GM12878 (cell line): ENCODE results near the gene EXOC4. TPM values are rescaled to one million over a fixed set of nuclear protein-coding genes. Genes with fewer than 3 reads are reported as not detected.

ENCODE experiments used
- CHD4 ChIP-seq: fragments of 200-600 bp; sonication (generic); IDR thresholded peaks from 2 replicates; pipeline ENCODE4 v1.6.1; 2016; ENCODE audit warnings: mild to moderate bottlenecking
- CTCF ChIP-seq, 3 experiments: IDR thresholded peaks in 2 of 3; conservative IDR thresholded peaks in 1 of 3; 2 replicates each; pipeline ENCODE4 v1.5.1; 2011; ENCODE audit warnings: low read depth in 3 of 3, low read length in 3 of 3, mild to moderate bottlenecking in 3 of 3, control low read depth in 2 of 3, moderate library complexity in 2 of 3, inconsistent platforms in 1 of 3, mixed read lengths in 1 of 3; ENCODE audit not compliant: control insufficient read depth in 2 of 3, insufficient read depth in 1 of 3; ENCODE audit errors: extremely low read depth in 1 of 3
- CUX1 ChIP-seq: IDR thresholded peaks from 2 replicates; pipeline ENCODE4 v1.6.1; 2012; ENCODE audit warnings: improper control_type of control experiment, low read depth, low read length; ENCODE audit not compliant: insufficient replicate concordance
- FOXM1 ChIP-seq: IDR thresholded peaks from 2 replicates; pipeline ENCODE4 v1.6.1; 2012; ENCODE audit warnings: low read depth, mild to moderate bottlenecking, inconsistent platforms, low read length, moderate library complexity
- MEF2A ChIP-seq: IDR thresholded peaks from 2 replicates; pipeline ENCODE4 v1.6.1; 2011; ENCODE audit warnings: low read depth, mild to moderate bottlenecking, low read length, moderate library complexity; ENCODE audit not compliant: insufficient read depth
- MTA2 ChIP-seq: fragments of 450-650 bp; IDR thresholded peaks from 2 replicates; pipeline ENCODE4 v1.6.1; 2016; ENCODE audit warnings: low read depth, mild to moderate bottlenecking, moderate library complexity
- POLR2AphosphoS2 ChIP-seq: IDR thresholded peaks from 2 replicates; pipeline ENCODE4 v1.6.1; 2011; ENCODE audit warnings: low read depth, mild to moderate bottlenecking, low read length, improper control_type of control experiment, moderate library complexity
- RELB ChIP-seq: fragments of 450-650 bp; IDR thresholded peaks from 2 replicates; pipeline ENCODE4 v1.6.1; 2017; ENCODE audit warnings: low read depth, mild to moderate bottlenecking, moderate library complexity
- polyA plus RNA-seq, 11 experiments: library from polyadenylated mRNA; depleted of rRNA in 4 of 11; unstranded in 6 of 11; stranded (reverse) in 5 of 11; fragments of >200 nt; fragmentation: Nextera tagmentation in 4 of 11; fragmentation: Illumina TruSeq in 1 of 11; extraction: Ambion mirVana in 4 of 11; extraction: Trizol in 1 of 11; gene quantifications; 1 replicate in 1 of 11; 2 replicates in 10 of 11; pipeline versions ENCODE4 v1.2.1 to v1.2.3, GENCODE V29; 2011 to 2016; ENCODE audit warnings: inconsistent platforms in 2 of 11, missing spikeins in 2 of 11, low read depth in 1 of 11
- total RNA-seq, 4 experiments: library from RNA; depleted of rRNA in 3 of 4; stranded (reverse); fragments of >200 nt in 3 of 4; fragmentation: Illumina TruSeq in 1 of 4; extraction: Trizol in 1 of 4; gene quantifications; 2 replicates each; pipeline versions ENCODE4 v1.2.1 to v1.2.3, GENCODE V29; 2013 to 2021

The EXOC4 gene
- total and polyA plus RNA-seq, 10 of the 15 experiments (the other 5 are each of a cell fraction or from before 2014, with no cell fraction given), result 13.2 to 44.5 (median 29.6) TPM

GRCh38 chr7:133365917-133366316, 113.0 kb downstream of the EXOC4 start (continued):
- TF ChIP-seq CTCF (IDR thresholded peaks at IDR 0.05 in 2 of 3, conservative IDR thresholded peaks at IDR 0.05 in 1 of 3; ENCODE audit: control insufficient read depth in 2 of 3, extremely low read depth in 1 of 3, insufficient read depth in 1 of 3, low read depth in 3 of 3, low read length in 3 of 3) (no peak), RELB (no peak), FOXM1 (no peak), CUX1 (no peak), MTA2 (no peak), POLR2AphosphoS2 (no peak), MEF2A (no peak), CHD4 (no peak)
